Thyroid gland (tissue), 4 donors: ENCODE results near the gene BCL2L11.

Source experiments
- CTCF ChIP-seq, 6 experiments: fragments of 200-600 bp in 3 of 6; fragments of 450-650 bp in 3 of 6; sonication (generic) in 3 of 6; IDR thresholded peaks; one replicate each; pipeline ENCODE4 v1.5.1; 2016 to 2019; ENCODE audit warnings: antibody characterized with exemption in 6 of 6, mild to moderate bottlenecking in 2 of 6, inconsistent platforms in 1 of 6, moderate library complexity in 1 of 6
- POLR2A ChIP-seq, 2 donors: fragments of 450-650 bp; IDR thresholded peaks; one replicate each; pipeline ENCODE4 v1.6.1; 2017; ENCODE audit warnings: antibody characterized with exemption in 2 of 2, mild to moderate bottlenecking in 2 of 2, moderate library complexity in 1 of 2

GRCh38 chr2:111176388-111176787 lies 55.7 kb downstream of the BCL2L11 start:
- no peak for TF ChIP-seq POLR2A (IDR thresholded peaks at IDR 0.05)
- TF ChIP-seq CTCF (IDR thresholded peaks at IDR 0.05), result no peak
